ENCODE results near the gene C14orf132.

C14orf132 gene

GRCh38 chr14:96086574-96087077 is 47.5 kb downstream of the C14orf132 start:
- DNase-seq (ENCODE audit: extremely low read depth, low read depth) = no peak
- no peak for TF ChIP-seq CTCF (IDR thresholded peaks at IDR 0.05; ENCODE audit: low read depth, low read length)

- no peak for DNase-seq (ENCODE audit: extremely low read depth, low read depth)
- TF ChIP-seq CTCF (IDR thresholded peaks at IDR 0.05; ENCODE audit: low read depth, low read length) = no peak
Measured at GRCh38 chr14:96088074-96088473, 48.9 kb downstream of the C14orf132 start.

- no peak for DNase-seq (ENCODE audit: extremely low read depth, low read depth)
- TF ChIP-seq CTCF (IDR thresholded peaks at IDR 0.05; ENCODE audit: low read depth, low read length) = no peak
Measured at GRCh38 chr14:96088481-96088880, 49.3 kb downstream of the C14orf132 start.

- no peak for TF ChIP-seq CTCF (IDR thresholded peaks at IDR 0.05; ENCODE audit: low read depth, low read length)
- no peak for DNase-seq (ENCODE audit: extremely low read depth, low read depth)
Measured at GRCh38 chr14:96088911-96089310, 49.7 kb downstream of the C14orf132 start.

- no peak for TF ChIP-seq CTCF (IDR thresholded peaks at IDR 0.05; ENCODE audit: low read depth, low read length)
- no peak for DNase-seq (ENCODE audit: extremely low read depth, low read depth)
Measured at GRCh38 chr14:96089401-96089800, 50.2 kb downstream of the C14orf132 start.

- no peak for DNase-seq (ENCODE audit: extremely low read depth, low read depth)
- no peak; the same call in 1 of the 2 replicates for TF ChIP-seq CTCF (IDR thresholded peaks at IDR 0.05; ENCODE audit: low read depth, low read length)
Measured at GRCh38 chr14:96090441-96091148, 51.4 kb downstream of the C14orf132 start.

- TF ChIP-seq CTCF (IDR thresholded peaks at IDR 0.05; ENCODE audit: low read depth, low read length) = no peak
- DNase-seq (ENCODE audit: extremely low read depth, low read depth) = no peak
Measured at GRCh38 chr14:96091149-96091693, 52.1 kb downstream of the C14orf132 start.
